Mesenchymal stem cell (in vitro differentiated cells and primary cell): ENCODE measurements around the gene SRRM4.

Source experiments
- DNase-seq: peaks from one replicate; pipeline ENCODE4 v3.0.0-alpha.2; 2013
- H2AFZ ChIP-seq: one replicate; pipeline ENCODE4 v1.6.1; 2013; ENCODE audit warnings: low read depth, mild to moderate bottlenecking, control low read depth, inconsistent platforms, low read length, moderate library complexity
- H2AK5ac ChIP-seq: 2 replicates; pipeline ENCODE4 v1.6.1; 2013; ENCODE audit warnings: low read length, moderate library complexity, mild to moderate bottlenecking, inconsistent platforms; ENCODE audit not compliant: severe bottlenecking
- H2BK120ac ChIP-seq: one replicate; pipeline ENCODE4 v1.6.1; 2013; ENCODE audit warnings: low read depth, mild to moderate bottlenecking, inconsistent platforms, low read length, moderate library complexity
- H2BK12ac ChIP-seq, 2 experiments: one replicate each; pipeline ENCODE4 v1.6.1; 2013; ENCODE audit warnings: inconsistent platforms in 2 of 2, low read length in 2 of 2, mild to moderate bottlenecking in 2 of 2, moderate library complexity in 2 of 2, control low read depth in 1 of 2
- H2BK15ac ChIP-seq: one replicate; pipeline ENCODE4 v1.6.1; 2013; ENCODE audit warnings: mild to moderate bottlenecking, low read depth, inconsistent platforms; ENCODE audit not compliant: poor library complexity, severe bottlenecking
- H2BK5ac ChIP-seq: 2 replicates; pipeline ENCODE4 v1.6.1; 2013; ENCODE audit warnings: low read depth, mild to moderate bottlenecking, low read length, control low read depth, inconsistent platforms; ENCODE audit not compliant: poor library complexity, severe bottlenecking
- H3K14ac ChIP-seq, 2 experiments: one replicate each; pipeline ENCODE4 v1.6.1; 2013; ENCODE audit warnings: inconsistent platforms in 2 of 2, low read length in 2 of 2, control low read depth in 1 of 2, mild to moderate bottlenecking in 1 of 2, moderate library complexity in 1 of 2
- H3K18ac ChIP-seq, 2 experiments: one replicate each; pipeline ENCODE4 v1.6.1; 2013; ENCODE audit warnings: inconsistent platforms in 2 of 2, low read length in 2 of 2, control low read depth in 1 of 2, low read depth in 1 of 2, mild to moderate bottlenecking in 1 of 2
- H3K23ac ChIP-seq, 2 experiments: one replicate each; pipeline ENCODE4 v1.6.1; 2013; ENCODE audit warnings: inconsistent platforms in 2 of 2, low read length in 2 of 2, mild to moderate bottlenecking in 2 of 2, moderate library complexity in 2 of 2, control low read depth in 1 of 2
- H3K27ac ChIP-seq: 2 replicates; pipeline ENCODE4 v1.5.1; 2013; ENCODE audit warnings: mild to moderate bottlenecking, moderate library complexity, low read length, control low read depth, inconsistent platforms; ENCODE audit not compliant: poor library complexity, severe bottlenecking
- H3K27me3 ChIP-seq, 2 experiments: 2 replicates each; pipeline versions ENCODE4 v1.6.1 to v1.7.0; 2013; ENCODE audit warnings: low read length in 2 of 2, mild to moderate bottlenecking in 2 of 2, moderate library complexity in 2 of 2, control low read depth in 1 of 2, inconsistent platforms in 1 of 2; ENCODE audit not compliant: control insufficient read depth in 1 of 2, insufficient read depth in 1 of 2
- H3K36me3 ChIP-seq, 2 experiments: 2 replicates each; pipeline versions ENCODE4 v1.6.1 to v1.7.0; 2013; ENCODE audit warnings: low read length in 2 of 2, control low read depth in 1 of 2, inconsistent platforms in 1 of 2, low read depth in 1 of 2, mild to moderate bottlenecking in 1 of 2; ENCODE audit not compliant: insufficient read depth in 2 of 2, control insufficient read depth in 1 of 2
- H3K4ac ChIP-seq, 2 experiments: one replicate each; pipeline ENCODE4 v1.6.1; 2013; ENCODE audit warnings: inconsistent platforms in 2 of 2, low read length in 2 of 2, mild to moderate bottlenecking in 2 of 2, moderate library complexity in 2 of 2, control low read depth in 1 of 2, low read depth in 1 of 2
- H3K4me1 ChIP-seq: 2 replicates; pipeline ENCODE4 v1.6.1; 2013; ENCODE audit warnings: low read depth, low read length, control low read depth; ENCODE audit not compliant: control insufficient read depth, insufficient read depth
- H3K4me2 ChIP-seq: 2 replicates; pipeline ENCODE4 v1.6.1; 2013; ENCODE audit warnings: low read length, mild to moderate bottlenecking, inconsistent platforms; ENCODE audit not compliant: poor library complexity, severe bottlenecking
- H3K4me3 ChIP-seq, 2 experiments: 2 replicates each; pipeline versions ENCODE4 v1.5.1 to v1.7.0; 2013; ENCODE audit warnings: low read length in 2 of 2, mild to moderate bottlenecking in 2 of 2, control low read depth in 1 of 2, low read depth in 1 of 2; ENCODE audit not compliant: insufficient read depth in 1 of 2
- H3K79me1 ChIP-seq: replicated peaks from 2 replicates; pipeline ENCODE4 v1.6.1; 2013; ENCODE audit warnings: mild to moderate bottlenecking, control low read depth, low read length, inconsistent platforms; ENCODE audit not compliant: poor library complexity, severe bottlenecking
- H3K9ac ChIP-seq: 2 replicates; pipeline ENCODE4 v1.7.0; 2013; ENCODE audit warnings: mild to moderate bottlenecking, low read length, moderate library complexity
- H3K9me3 ChIP-seq: 2 replicates; pipeline ENCODE4 v1.7.0; 2013; ENCODE audit warnings: mild to moderate bottlenecking, low read length; ENCODE audit not compliant: control insufficient read depth
- H4K8ac ChIP-seq: one replicate; pipeline ENCODE4 v1.6.1; 2013; ENCODE audit warnings: inconsistent platforms, mild to moderate bottlenecking, low read length, moderate library complexity
- H4K91ac ChIP-seq: one replicate; pipeline ENCODE4 v1.6.1; 2013; ENCODE audit warnings: mild to moderate bottlenecking, low read length, inconsistent platforms
- WGBS: methylation state at CpG from one replicate; pipeline ENCODE4 v1.1.7; 2013; ENCODE audit warnings: mixed read lengths; 5-methylcytosine and 5-hydroxymethylcytosine counted together

SRRM4 gene

GRCh38 chr12:119202544-119202943 lies 221.2 kb downstream of the SRRM4 start:
- no peak overlapping the region for H2BK5ac ChIP-seq
- H2AFZ ChIP-seq: no peak overlapping the region
- H3K79me1 ChIP-seq: no peaks in the 10 kb centered on the region
- no peaks in the 10 kb centered on the region for H3K9me3 ChIP-seq
- no peak overlapping the region for H2BK15ac ChIP-seq
- H3K9ac ChIP-seq: no peak overlapping the region
- H2BK12ac ChIP-seq: no peak overlapping the region
- no peak overlapping the region for H2BK120ac ChIP-seq
- no peak overlapping the region for H3K4me2 ChIP-seq
- no peak for DNase-seq
- WGBS: 29% methylated on average over 2 of the region's 2 CpGs
- H3K18ac ChIP-seq: no peak overlapping the region
- H3K23ac ChIP-seq: no peak overlapping the region
- H2AK5ac ChIP-seq: no peak overlapping the region
- no peak overlapping the region for H4K8ac ChIP-seq
- H3K36me3 ChIP-seq: no peaks in the 10 kb centered on the region
- H3K4ac ChIP-seq: no peak overlapping the region
- H4K91ac ChIP-seq: no peak overlapping the region
- no peak overlapping the region for H3K27ac ChIP-seq
- H3K27me3 ChIP-seq: no peaks in the 10 kb centered on the region
- H3K14ac ChIP-seq: no peak overlapping the region
- no peaks in the 10 kb centered on the region for H3K4me1 ChIP-seq
- no peak overlapping the region for H3K4me3 ChIP-seq

DNA sequence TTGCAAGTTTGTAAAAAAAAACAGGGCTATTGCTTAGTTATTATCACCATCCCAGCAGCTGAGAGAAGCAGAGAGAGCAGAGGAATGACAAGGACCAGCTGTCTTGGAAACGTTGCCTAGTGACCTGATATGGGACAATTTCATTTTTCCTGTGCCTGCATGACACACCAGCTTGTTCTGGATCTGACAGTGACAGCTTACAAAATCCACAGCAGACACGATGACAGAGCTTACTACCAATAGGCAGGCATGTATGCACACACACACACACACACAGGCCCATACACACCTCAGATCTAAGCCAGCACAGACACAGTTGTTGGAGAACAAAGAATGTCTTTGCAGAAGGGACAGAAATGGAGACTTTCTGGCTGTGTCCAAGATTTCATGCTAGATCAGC lies 222.8 kb downstream of the SRRM4 start:
- H4K8ac ChIP-seq: no peak overlapping the region
- no peak overlapping the region for H3K18ac ChIP-seq
- H4K91ac ChIP-seq: peak overlapping the region; percentile 28
- H3K27ac ChIP-seq: no peak overlapping the region
- no peak for DNase-seq
- H2AFZ ChIP-seq: no peak overlapping the region
- H3K79me1 ChIP-seq: no peaks in the 10 kb centered on the region
- H3K4me1 ChIP-seq: no peaks in the 10 kb centered on the region
- peak overlapping the region in 1 of 2 experiments; percentile 23 for H3K14ac ChIP-seq
- H2BK12ac ChIP-seq: no peak overlapping the region
- H3K4me3 ChIP-seq: no peak overlapping the region
- WGBS: 20% methylated on average over 1 of the region's 2 CpGs
- peaks cover 0 to 3% of the 10 kb centered on the region in 2 experiments for H3K27me3 ChIP-seq
- no peak overlapping the region for H2AK5ac ChIP-seq
- no peaks in the 10 kb centered on the region for H3K36me3 ChIP-seq
- no peak overlapping the region for H3K4me2 ChIP-seq
- H3K23ac ChIP-seq: no peak overlapping the region
- no peak overlapping the region for H2BK5ac ChIP-seq
- no peak overlapping the region for H3K4ac ChIP-seq
- no peak overlapping the region for H2BK15ac ChIP-seq
- H3K9me3 ChIP-seq: no peaks in the 10 kb centered on the region
- no peak overlapping the region for H2BK120ac ChIP-seq
- no peak overlapping the region for H3K9ac ChIP-seq

- Histone ChIP-seq H3K4me1 (no peaks in the 10 kb centered on the region), H3K18ac (no peak overlapping the region), H3K14ac (no peak overlapping the region), H2BK120ac (no peak overlapping the region), H3K9me3 (no peaks in the 10 kb centered on the region), H3K27ac (no peak overlapping the region), H2BK15ac (no peak overlapping the region), H2BK12ac (no peak overlapping the region), H4K91ac (no peak overlapping the region), H3K4ac (no peak overlapping the region), H4K8ac (no peak overlapping the region), H3K9ac (no peak overlapping the region), H3K4me2 (no peak overlapping the region), H2BK5ac (no peak overlapping the region), H2AFZ (no peak overlapping the region), H3K27me3 (peaks cover 0 to 3% of the 10 kb centered on the region in 2 experiments), H2AK5ac (no peak overlapping the region), H3K79me1 (no peaks in the 10 kb centered on the region), H3K23ac (no peak overlapping the region), H3K4me3 (no peak overlapping the region), H3K36me3 (no peaks in the 10 kb centered on the region)
- WGBS: 70% methylated on average over 7 of the region's 7 CpGs
- no peak for DNase-seq
Measured at GRCh38 chr12:119204671-119205285, 223.4 kb downstream of the SRRM4 start.

- Histone ChIP-seq H3K4me2 (no peak overlapping the region), H3K36me3 (no peaks in the 10 kb centered on the region), H2BK15ac (no peak overlapping the region), H4K91ac (no peak overlapping the region), H3K14ac (no peak overlapping the region), H3K23ac (no peak overlapping the region), H2AFZ (no peak overlapping the region), H3K27ac (no peak overlapping the region), H2BK12ac (no peak overlapping the region), H3K9me3 (no peaks in the 10 kb centered on the region), H3K18ac (no peak overlapping the region), H3K4me3 (no peak overlapping the region), H2BK120ac (no peak overlapping the region), H3K9ac (no peak overlapping the region), H4K8ac (no peak overlapping the region), H3K4me1 (no peaks in the 10 kb centered on the region), H3K79me1 (no peaks in the 10 kb centered on the region), H3K4ac (no peak overlapping the region), H2BK5ac (no peak overlapping the region), H2AK5ac (no peak overlapping the region), H3K27me3 (peaks cover 0 to 3% of the 10 kb centered on the region in 2 experiments)
- no peak for DNase-seq
- 47% methylated on average over 6 of the region's 8 CpGs for WGBS
Measured at GRCh38 chr12:119206348-119207062, 225.2 kb downstream of the SRRM4 start.
